HG03432 (cell line): ENCODE measurements around the gene RNF41.
A peak's percentile ranks its signal among the peaks of the same experiment; 100 is the strongest.
"Not testable (repeated sequence)": the region's sequence is repeated elsewhere in the genome, so short reads cannot be mapped to it uniquely, and the experiment has no call there.

Experiments
- ATAC-seq: cut with Tn5 transposase; IDR thresholded peaks from one replicate; pipeline ENCODE4 v1.9.1; 2021; ENCODE audit warnings: mild to moderate bottlenecking, moderate library complexity; ENCODE audit not compliant: unreplicated experiment

Gene RNF41

DNA sequence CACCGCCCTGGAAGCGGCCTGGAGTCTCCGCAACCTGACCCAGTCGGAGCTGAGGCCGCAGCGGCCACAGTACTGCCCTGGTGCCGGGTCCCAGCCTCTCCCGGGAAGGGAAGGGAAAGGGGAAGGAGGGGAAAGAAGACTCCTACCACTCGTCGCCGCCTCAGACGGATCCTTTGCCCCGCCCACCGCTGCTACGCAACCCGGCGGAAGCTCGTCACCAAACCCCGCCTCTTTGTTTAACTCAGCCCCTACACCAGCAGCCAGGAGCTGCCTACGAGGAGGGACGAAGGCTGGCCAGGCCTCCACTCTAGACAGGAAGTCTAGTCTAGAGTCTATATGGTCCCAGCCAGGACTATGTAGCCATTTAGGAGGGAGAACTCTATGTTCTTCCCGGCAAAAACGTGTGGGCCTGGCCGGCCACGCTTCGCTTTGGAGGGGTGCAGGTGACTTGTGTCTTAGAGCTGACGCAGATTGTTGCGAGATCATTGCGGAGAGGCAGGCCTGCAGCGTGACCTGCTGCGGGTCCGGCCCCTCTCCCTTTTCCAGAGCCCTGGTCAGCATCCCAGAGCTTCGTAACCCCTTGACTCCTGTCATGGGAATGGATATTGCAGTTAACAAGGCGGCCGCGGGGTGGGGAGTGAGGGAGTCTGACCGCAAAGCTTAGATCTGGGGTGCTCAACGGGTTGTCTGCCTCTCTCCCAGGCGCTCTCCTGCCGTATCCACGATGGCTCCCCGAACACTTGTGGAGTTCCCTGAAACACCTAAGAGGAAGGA lies at the start of gene RNF41:
Gene RNF41 (minus strand): TSS at position 166 of the 774 bp plus-strand sequence. CDS start 7,875 bp downstream, outside the sequence.
- peak; percentile 77 for ATAC-seq

- no peak for ATAC-seq
Measured at GRCh38 chr12:56271031-56271430, 49.3 kb upstream of the RNF41 start.

GRCh38 chr12:56267443-56268071 lies 45.8 kb upstream of the RNF41 start:
- ATAC-seq, result peak; percentile 19

- peak; percentile 92 for ATAC-seq
Measured at GRCh38 chr12:56266693-56267442, 45.1 kb upstream of the RNF41 start, which contains the start of gene COQ10A. Gene COQ10A, plus strand, starts transcription at chr12:56266942. Its CDS starts 177 bp downstream, at chr12:56267119.

DNA sequence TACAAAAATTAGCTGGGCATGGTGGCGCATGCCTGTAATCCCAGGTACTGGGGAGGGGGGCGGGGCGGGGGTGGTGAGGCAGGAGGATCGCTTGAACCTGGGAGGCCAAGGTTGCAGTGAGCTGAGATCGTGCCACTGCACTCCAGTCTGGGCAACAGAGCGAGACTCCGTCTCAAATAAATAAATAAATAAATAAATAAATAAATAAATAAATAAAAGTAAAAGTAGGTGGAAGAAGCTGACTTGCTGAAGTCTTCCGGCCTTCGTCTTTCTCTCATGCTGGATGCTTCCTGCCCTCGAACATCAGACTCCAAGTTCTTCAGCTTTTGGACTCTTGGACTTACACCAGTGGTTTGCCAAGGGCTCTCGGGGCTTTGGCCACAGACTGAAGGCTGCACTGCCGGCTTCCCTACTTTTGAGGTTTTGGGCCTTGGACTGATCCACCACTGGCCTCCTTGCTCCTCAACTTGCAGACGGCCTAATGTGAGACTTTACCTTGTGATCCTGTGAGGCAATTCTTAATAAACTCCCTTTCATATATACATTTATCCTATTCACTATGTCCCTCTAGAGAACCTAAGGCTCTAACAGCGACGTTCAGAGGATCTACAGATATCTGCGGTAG lies 44.5 kb upstream of the RNF41 start:
- not testable (repeated sequence) for ATAC-seq

DNA sequence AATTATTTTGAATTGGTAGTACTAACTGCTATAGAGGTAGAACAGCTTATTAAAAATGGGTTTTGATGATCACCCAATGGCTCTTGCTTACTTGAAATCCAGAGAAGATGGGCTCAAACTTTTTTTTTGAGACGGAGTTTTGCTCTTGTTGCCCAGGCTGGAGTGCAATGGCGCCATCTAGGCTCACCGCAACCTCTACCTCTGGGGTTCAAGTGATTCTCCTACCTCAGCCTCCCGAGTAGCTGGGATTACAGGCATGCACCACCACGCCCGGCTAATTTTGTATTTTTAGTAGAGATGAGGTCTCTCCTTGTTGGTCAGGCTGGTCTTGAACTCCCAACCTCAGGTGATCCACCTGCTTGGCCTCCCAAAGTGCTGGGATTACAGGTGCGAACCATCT lies 41.2 kb upstream of the RNF41 start:
- ATAC-seq, result not testable (repeated sequence)

DNA sequence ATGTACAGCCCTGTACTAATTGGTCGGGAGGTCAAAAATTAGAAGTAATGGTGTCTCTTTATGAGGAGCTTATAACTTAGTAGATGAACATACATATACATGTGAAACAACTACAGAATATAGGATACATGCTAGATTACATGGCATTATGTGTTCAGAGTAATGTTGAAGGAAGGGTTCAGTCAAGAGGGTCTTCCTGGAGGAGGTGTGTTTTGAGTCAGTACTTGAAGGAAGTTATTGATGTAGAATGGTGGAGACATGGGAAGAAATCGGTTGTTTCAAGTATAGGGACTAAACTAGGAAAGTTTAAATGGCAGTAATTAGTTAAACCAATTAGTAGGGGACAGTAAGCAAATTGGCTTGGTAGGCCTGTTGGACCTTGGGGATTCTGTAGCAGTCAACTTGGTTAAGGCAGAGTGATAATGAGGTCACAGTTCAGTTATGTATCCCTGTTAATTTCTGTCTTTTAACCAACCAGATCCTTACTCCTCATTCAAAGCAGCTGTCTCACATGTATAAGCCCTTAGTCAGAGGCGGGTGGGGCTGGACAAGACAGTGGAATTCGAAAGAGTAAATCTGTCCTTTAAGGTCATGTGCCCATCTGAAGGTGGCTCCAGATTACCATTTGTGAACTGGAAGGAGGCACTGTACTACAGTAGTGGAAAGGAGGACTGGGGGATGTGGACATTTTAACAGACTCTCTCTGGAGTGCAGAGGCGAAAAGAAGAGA lies 39.9 kb upstream of the RNF41 start:
- no peak for ATAC-seq

DNA sequence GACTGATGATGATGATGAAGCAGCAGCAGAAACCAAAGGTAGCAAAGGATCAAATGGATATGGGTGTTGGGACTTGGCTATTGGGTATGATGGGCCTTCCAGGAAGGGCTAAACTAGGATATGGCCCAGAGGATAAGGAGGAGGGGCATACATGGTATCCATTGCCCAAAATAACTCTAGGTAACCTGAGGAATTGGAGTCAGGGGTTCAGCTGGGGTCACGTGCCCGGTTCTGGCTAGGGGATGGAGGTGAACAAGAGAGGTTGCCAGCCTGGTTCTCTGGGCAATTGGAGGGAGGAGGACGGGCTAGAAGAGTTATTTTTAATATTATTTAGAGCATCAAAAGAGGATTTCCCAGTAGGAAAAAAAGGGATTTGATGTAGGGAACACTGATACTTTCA lies 39.2 kb upstream of the RNF41 start:
- ATAC-seq, result no peak

DNA sequence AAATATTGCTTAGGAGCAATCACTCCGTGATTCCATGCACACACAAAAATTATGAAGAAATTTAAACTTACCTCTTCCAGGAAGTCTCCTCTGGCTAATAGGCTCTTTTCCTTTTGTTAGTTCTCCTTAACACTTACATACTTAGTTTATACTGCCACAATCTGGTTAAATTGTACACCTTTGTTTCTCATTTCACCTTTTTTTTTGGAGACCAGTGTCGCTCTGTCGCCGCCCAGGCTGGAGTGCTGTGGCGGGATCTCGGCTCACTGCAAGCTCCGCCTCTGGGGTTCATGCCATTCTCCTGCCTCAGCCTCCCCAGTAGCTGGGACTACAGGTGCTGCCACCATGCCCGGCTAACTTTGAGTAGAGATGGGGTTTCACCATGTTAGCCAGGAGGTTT lies 38.7 kb upstream of the RNF41 start:
- ATAC-seq, result no peak

DNA sequence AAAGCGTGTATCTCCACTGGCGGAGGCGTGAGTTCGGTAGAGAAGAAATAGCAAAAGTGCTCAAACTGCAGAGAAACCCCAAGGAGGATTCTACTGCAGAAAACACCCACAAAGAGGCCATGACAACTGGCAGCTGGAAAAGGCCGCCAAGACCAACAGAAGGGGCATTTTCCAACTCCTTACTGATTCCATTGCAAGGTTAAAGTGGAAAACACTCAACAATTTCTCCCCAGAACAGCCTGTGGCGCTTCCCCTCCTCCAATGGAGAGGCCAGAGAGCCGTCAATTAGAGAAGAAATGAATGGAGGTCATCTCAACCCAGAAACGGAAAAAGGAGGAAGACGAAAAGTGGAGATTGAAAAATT lies 37.1 kb upstream of the RNF41 start:
- no peak for ATAC-seq

GRCh38 chr12:56258068-56258819 lies 36.5 kb upstream of the RNF41 start, which contains the start of gene ANKRD52:
Gene ANKRD52, minus strand, starts transcription at chr12:56258384. Its CDS starts 115 bp downstream, at chr12:56258269.
- peak; percentile 92 for ATAC-seq

DNA sequence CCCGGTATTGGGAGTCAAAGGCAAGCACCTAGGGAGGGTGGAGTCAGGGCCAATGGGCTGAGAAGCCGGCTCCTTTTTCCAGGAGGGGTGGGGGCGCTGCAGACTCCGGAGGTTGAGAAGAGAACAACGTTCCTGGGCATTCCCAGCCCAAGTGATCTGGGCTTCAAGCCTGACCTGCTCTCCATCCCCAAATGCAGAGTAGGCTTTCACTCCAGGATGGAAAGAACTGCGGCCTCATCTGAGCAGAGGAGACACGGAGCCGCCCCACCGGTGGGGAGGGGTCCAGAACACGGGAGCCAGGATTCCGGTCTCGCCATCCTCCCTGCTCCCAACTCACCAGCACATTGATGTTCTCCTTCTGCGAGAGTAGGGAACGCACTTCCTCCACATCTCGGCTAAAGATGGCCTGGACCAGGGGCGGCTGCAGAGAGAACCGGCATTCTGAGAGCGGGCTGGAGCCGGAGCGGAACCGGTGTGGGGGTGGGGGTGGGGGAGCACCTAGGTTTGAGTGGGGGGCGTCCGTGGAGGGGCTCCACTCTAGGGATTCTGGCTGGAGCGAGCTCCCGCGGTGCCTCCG lies 35.9 kb upstream of the RNF41 start:
- peak; percentile 20 for ATAC-seq

- ATAC-seq, result no peak
Measured at GRCh38 chr12:56257071-56257470, 35.3 kb upstream of the RNF41 start.

GRCh38 chr12:56256326-56256960 lies 34.7 kb upstream of the RNF41 start:
- ATAC-seq, result no peak

DNA sequence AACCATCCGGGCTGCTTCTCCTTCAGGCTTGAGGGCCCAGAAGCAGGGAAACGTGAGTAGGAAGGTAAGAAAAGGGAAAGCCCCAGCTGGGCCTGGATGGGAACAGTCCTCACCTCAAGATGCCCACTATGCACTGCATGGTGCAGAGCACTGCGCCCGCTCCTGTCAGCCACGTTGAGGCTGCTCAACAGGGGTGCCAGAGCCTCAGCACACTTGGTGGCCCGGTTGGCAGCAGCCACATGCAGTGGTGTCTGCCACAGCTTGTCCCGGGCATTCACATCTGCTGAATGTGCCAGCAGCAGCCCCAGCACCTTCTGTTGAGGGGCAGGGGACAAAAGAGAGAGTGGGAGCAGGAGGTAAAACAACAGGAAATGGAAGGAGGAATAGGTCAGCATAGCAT lies 33.9 kb upstream of the RNF41 start:
- no peak for ATAC-seq

GRCh38 chr12:56253091-56253490 lies 31.4 kb upstream of the RNF41 start:
- ATAC-seq, result no peak

GRCh38 chr12:56252649-56253048 lies 30.9 kb upstream of the RNF41 start:
- ATAC-seq, result no peak

DNA sequence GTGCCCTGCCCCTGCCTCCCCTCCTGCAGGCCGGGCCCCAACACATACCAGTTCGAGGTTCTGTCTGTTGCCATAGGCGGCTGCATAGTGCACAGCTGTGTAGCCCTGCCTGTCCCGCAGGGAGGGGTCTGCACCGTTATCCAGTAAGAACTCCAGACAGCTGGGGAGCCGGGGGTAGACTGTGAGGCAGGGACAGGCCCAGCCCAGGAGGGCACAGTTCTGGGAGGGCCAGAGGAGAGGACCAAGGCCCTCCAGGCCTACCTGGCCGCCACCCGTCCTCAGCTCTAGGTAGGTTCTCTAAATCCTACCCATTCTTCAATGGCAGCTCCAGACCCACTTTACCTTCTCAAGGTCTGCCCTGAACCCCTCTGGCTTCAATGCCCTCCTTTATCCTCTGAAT lies 27.0 kb upstream of the RNF41 start:
- ATAC-seq, result no peak

- no peak for ATAC-seq
Measured at GRCh38 chr12:56247923-56248322, 26.2 kb upstream of the RNF41 start.
